ENCODE results near the gene IQGAP2.
A peak's percentile ranks its signal among the peaks of the same experiment; 100 is the strongest.

The IQGAP2 gene

DNA sequence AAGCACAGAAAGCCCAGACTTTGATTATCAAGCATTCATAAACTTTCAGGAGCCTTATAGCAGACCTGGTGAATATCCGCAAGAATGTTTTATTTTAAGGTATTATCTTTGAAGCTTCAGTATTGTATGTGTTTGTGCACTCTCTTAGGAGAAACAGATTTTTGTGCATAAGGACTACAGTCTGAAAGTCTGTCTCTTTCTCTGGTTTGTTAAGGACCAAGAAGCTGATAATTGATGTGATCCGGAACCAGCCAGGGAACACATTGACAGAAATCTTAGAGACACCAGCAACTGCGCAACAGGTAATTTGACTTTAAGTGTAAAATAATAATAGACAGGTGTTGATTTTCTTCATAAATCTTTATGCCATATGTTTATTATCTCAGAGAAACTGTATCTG is 290.1 kb downstream of the IQGAP2 start:
- TF ChIP-seq GATA2 (IDR thresholded peaks at IDR 0.05; ENCODE audit: low read depth, low read length) (no peak), GATA3 (IDR thresholded peaks at IDR 0.05; ENCODE audit: low read depth, low read length) (no peak)

DNA sequence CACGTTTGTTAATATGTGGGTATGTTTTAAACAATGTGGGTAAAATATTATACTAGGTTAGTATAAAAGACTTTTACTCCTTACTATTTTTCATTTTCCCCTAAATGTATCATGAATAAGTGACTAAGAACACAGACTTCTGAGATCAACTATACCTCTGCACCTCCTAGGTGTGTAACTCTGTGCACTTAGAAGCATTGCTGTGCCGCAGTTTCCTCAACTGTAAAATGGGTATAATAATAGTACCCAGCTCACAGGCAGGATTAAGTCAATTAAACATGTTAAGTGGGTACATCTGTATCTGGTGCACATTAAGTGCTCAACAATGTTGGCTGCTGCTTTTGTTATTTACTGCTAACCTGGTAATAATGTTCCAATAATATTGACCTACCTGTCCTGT is 291.2 kb downstream of the IQGAP2 start:
- no peak for TF ChIP-seq GATA3 (IDR thresholded peaks at IDR 0.05; ENCODE audit: low read depth, low read length)
- TF ChIP-seq GATA2 (IDR thresholded peaks at IDR 0.05; ENCODE audit: low read depth, low read length), result no peak

DNA sequence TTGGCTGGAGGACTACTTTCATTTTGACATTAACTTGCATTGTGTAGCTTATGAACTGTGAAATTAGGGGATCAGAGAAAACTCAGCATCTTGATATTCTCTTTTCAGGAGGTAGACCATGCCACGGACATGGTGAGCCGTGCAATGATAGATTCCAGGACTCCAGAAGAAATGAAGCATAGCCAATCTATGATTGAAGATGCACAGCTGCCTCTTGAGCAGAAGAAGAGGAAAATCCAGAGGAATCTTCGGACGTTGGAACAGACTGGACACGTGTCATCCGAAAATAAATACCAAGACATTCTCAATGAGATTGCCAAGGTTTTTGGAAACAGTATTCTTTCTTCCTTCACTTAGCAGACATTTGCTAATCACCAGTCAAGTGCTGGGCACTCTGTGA is 292.3 kb downstream of the IQGAP2 start:
- no peak for TF ChIP-seq GATA2 (IDR thresholded peaks at IDR 0.05; ENCODE audit: low read depth, low read length)
- TF ChIP-seq GATA3 (IDR thresholded peaks at IDR 0.05; ENCODE audit: low read depth, low read length), result no peak

DNA sequence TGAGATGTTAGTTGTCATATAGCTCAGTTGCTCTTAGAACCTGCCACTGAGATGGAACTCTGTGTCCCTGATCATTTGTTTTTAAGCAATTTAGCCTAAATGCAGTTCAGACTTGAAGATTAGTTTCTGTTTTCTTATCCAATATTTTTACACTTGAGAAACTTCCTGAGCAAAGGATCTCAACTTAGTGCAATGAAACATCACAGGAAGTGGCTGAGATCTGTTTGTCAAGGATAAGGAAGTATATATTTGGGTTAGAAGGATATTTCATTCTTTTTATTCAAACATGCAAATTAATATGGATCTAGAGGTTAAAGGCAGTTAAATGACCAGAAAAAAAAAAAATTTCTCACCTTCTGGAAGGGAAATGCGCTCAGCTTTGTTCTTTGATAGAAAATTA is 293.2 kb downstream of the IQGAP2 start:
- TF ChIP-seq GATA2 (IDR thresholded peaks at IDR 0.05; ENCODE audit: low read depth, low read length) (no peak), GATA3 (IDR thresholded peaks at IDR 0.05; ENCODE audit: low read depth, low read length) (no peak)

DNA sequence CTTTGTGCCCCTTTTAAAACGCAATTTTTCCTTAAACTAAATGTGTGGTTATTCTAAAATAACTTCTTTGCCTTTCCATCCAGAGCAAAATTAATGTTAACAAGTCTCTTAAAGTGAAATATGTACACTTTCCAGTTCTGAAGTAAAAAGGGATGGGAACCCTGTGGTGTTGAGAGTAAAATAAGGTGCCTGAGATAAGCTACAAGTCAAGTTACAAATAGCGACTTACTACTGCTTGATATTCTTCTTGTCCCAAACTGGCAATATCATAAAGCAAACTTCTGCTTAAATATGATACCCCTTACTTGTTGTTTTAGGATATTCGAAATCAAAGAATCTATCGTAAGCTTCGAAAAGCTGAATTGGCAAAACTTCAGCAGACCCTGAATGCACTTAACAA is 294.6 kb downstream of the IQGAP2 start:
- TF ChIP-seq GATA2 (IDR thresholded peaks at IDR 0.05; ENCODE audit: low read depth, low read length), result no peak
- no peak for TF ChIP-seq GATA3 (IDR thresholded peaks at IDR 0.05; ENCODE audit: low read depth, low read length)

DNA sequence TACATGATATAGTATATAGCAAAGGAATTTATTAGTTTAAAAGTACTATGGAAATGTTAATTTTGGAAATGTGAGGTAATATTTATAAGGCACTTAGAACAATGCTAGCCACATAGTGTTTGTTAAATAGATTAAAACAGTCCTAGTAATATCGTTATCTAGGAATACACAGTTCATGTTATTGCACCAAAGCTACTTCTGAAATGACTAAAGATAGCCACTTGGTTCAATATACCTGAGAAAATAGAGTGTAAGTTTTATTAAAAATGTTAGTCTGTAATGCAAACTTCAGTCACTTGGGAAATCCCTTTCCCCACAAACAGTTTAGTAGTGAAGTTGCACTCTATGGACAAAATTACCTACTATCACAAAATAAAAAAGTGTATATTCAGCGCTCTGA is 297.5 kb downstream of the IQGAP2 start:
- TF ChIP-seq GATA2 (IDR thresholded peaks at IDR 0.05; ENCODE audit: low read depth, low read length), result no peak
- no peak for TF ChIP-seq GATA3 (IDR thresholded peaks at IDR 0.05; ENCODE audit: low read depth, low read length)

DNA sequence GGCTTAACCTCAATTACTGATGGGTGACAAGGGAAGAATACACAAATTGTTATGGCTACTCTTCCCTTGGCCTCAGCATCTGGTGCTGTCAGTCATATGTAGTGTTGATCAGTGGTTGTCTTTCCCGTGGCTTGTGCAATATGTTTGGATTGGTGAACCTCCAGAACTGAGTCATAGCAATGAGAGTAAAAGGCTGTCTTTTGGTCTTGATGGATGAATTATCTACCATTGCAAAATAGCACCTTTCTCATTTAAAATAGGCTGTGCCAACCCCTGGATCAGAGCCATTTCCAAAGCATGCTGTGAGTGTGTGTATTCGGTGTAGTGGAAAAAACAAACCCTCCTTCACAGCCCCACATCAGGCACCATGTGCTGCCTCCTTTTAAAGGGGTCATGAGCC is 298.2 kb downstream of the IQGAP2 start:
- TF ChIP-seq GATA2 (IDR thresholded peaks at IDR 0.05; ENCODE audit: low read depth, low read length) (no peak), GATA3 (IDR thresholded peaks at IDR 0.05; ENCODE audit: low read depth, low read length) (no peak)

DNA sequence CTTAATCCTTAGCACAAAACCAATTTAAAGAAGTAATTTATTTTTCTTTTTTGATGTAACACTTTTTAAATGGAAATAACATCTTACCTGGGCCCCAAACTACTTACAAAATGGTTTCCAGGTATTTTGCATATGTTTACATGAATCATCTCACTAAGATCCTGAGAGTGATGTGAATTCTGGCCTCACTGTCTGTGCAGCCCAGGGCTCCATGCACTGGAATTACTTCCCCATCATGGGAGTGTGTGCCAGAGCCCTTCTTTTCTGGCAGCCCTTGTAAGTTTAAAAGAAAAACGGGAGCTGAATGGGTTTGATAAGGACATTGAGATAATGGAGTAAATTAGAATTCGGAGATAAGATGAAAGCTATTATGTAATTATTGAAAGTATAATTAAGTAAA is 300.6 kb downstream of the IQGAP2 start:
- no peak for TF ChIP-seq GATA3 (IDR thresholded peaks at IDR 0.05; ENCODE audit: low read depth, low read length)
- TF ChIP-seq GATA2 (IDR thresholded peaks at IDR 0.05; ENCODE audit: low read depth, low read length), result peak; percentile 26; the same call in 1 of the 2 replicates

DNA sequence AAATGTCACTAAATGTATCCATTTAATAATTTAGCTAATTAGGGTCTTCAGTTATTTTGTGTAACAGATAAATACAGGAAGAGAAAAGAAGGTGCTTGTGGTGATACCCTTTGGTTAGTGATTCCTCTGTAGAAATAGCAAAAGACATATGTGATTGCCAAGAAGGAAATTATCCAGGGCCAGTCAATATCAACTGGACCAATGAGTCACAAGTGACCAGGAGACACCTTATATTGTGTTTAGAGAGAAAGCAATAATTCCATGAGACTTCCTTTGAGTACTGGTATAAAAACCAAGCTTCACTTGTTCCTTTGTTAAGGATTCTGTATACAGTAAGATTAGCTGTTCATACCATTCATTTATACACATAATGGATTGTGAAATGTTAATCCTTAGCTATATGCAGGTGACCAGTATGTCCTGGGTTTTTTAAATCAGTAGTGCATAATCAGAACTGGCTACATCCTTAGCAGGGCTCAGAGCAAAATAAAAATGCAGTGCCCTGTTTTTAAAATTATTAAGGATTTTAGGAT is 301.1 kb downstream of the IQGAP2 start:
- TF ChIP-seq GATA3 (IDR thresholded peaks at IDR 0.05; ENCODE audit: low read depth, low read length), result no peak
- TF ChIP-seq GATA2 (IDR thresholded peaks at IDR 0.05; ENCODE audit: low read depth, low read length), result no peak

DNA sequence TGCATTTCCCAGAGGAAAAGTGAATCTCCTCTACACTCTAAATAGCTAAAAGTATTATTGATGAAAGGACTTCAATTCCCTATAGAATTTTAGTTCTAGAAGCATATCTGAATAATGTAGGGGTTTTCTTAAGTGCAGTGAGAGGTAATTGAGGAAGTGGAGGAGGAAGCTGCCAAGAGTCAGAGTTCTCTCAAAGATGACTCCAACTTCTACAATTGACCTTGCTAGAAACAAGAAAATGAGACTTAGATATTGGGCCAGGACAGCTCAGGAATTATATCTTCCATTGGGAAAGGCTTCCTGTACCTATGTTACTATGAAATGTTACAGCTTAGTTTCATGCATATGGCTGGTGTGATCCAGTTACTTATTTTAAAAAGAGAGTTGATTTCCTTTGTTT is 302.5 kb downstream of the IQGAP2 start:
- TF ChIP-seq GATA2 (IDR thresholded peaks at IDR 0.05; ENCODE audit: low read depth, low read length) (no peak), GATA3 (IDR thresholded peaks at IDR 0.05; ENCODE audit: low read depth, low read length) (no peak)

DNA sequence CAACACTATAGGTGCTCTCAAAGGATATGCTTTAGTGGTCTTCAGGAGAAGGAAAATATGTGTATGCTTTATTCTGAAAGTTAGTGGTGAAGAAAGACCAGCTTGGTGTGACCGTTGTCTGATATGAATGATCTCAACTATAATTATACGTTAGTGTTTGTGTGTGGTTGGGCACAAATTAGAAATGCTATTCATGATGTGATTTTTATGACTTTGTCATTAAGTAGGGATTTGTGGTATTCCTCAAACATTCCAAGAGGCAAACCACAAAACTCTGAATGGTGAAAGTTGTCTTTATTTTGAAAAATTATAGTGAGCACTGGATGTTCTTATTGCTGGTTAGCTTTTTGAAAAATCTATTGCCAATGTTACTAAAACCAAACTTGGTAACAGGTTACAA is 306.7 kb downstream of the IQGAP2 start:
- no peak for TF ChIP-seq GATA2 (IDR thresholded peaks at IDR 0.05; ENCODE audit: low read depth, low read length)
- no peak for TF ChIP-seq GATA3 (IDR thresholded peaks at IDR 0.05; ENCODE audit: low read depth, low read length)

DNA sequence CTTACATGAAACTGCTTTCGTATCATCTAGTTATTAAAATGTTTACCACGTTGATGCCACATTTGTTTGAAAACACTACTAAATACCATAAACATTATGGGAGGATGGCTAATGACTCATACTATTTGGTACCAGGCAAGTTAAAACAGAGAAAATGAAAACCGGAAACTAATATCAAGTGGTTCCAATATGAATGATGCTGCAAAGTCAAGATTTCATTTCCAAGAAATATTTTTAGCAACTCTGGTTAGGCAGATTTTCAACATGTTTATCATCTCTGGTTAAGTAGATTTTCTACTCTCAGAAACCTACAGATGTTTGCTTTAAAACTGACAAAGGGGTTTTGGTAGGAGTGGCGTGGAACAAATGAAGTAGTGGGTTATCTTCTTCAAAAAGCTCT is 307.9 kb downstream of the IQGAP2 start:
- TF ChIP-seq GATA2 (IDR thresholded peaks at IDR 0.05; ENCODE audit: low read depth, low read length) (no peak), GATA3 (IDR thresholded peaks at IDR 0.05; ENCODE audit: low read depth, low read length) (no peak)

DNA sequence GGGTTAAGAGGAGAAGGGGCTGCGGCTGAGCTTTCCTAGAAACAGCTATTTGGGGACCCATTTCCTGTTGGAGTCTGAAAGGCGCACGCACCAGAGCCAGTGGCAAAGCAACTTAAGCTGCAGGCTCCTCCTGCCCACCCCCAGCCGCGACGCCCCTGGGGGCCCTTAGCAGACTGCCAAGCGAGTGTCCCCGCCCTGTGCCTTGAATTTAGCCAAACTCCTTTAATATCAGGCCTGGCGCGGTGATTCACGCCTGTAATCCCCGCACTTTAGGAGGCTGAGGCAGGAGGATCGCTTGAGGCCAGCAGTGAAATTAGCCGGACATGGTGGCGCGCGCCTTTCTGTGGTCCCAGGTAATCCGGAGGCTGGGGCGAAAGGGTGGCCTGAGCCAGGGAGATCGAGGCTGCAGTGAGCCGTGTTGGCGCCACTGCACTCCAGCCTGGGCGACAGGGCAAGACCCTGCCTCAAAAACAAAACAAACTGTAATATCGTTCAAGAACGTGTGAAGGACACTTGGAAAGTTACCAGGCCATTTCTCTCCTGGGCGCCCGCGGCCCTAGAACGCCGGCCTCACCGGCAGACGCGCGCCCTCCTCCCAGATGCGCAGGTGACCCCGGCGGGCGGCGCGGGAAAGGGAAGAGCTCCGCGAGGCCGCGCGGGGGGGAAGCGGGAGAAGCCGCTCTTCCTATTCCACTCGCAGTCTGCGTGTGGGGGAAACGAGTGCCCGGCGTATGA is 311.8 kb downstream of the IQGAP2 start:
- no peak for TF ChIP-seq GATA3 (IDR thresholded peaks at IDR 0.05; ENCODE audit: low read depth, low read length)
- no peak for TF ChIP-seq GATA2 (IDR thresholded peaks at IDR 0.05; ENCODE audit: low read depth, low read length)

DNA sequence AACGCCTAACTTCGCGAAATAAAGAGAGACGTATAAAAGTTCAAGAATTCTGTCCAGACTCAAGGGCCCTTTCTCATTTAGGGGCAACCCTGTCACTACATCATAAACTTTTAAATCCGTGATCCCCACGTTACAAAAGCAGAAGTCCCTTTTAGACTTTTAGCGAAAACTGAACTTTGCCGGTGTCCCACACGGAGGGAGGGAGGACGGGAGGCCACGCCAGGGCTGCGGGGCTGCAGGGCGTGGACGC is 312.3 kb downstream of the IQGAP2 start:
- TF ChIP-seq GATA3 (IDR thresholded peaks at IDR 0.05; ENCODE audit: low read depth, low read length), result no peak
- no peak for TF ChIP-seq GATA2 (IDR thresholded peaks at IDR 0.05; ENCODE audit: low read depth, low read length)

DNA sequence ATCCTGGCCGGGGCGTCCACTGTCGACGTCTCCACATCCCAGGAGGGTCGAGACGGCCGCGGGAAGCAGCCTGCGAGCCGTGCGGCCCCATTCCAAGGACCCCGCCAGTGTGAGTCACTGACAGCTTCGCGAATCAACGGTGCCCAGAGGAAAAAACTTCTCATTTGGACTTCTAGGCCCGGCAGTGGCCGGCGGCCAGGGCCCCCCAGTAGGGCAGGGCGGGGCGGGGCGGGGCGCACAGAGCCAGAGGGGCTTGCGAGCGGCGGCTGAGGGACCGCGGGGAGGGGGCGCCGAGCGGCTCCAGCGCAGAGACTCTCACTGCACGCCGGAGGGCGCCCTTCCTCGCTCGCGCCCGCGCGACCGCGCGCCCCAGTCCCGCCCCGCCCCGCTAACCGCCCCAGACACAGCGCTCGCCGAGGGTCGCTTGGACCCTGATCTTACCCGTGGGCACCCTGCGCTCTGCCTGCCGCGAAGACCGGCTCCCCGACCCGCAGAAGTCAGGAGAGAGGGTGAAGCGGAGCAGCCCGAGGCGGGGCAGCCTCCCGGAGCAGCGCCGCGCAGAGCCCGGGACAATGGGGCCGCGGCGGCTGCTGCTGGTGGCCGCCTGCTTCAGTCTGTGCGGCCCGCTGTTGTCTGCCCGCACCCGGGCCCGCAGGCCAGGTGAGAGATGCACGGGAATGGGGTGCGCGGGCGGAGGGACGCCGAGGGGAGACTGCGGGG is 312.8 kb downstream of the IQGAP2 start, which contains the start of gene F2R:
F2R (plus strand) TSS at position 391 of the 720 bp plus-strand sequence; CDS start at position 573, 182 bp downstream.
- no peak for TF ChIP-seq GATA3 (IDR thresholded peaks at IDR 0.05; ENCODE audit: low read depth, low read length)
- no peak for TF ChIP-seq GATA2 (IDR thresholded peaks at IDR 0.05; ENCODE audit: low read depth, low read length)

Data from SH-SY5Y (cell line).